Fibroblast of pulmonary artery (primary cell): Measurements from ENCODE around the gene UAP1L1.

Source experiments
- DNase-seq: peaks from one replicate; pipeline ENCODE4 v3.0.0-alpha.2; 2010; ENCODE audit warnings: low read depth
- H3K4me3 ChIP-seq: replicated peaks from 2 replicates; pipeline ENCODE4 v1.5.1; 2011; ENCODE audit warnings: low read depth, mild to moderate bottlenecking, control low read depth, low read length, moderate library complexity
- TF ChIP-seq, protein P1 (sequence below): IDR thresholded peaks from 2 replicates; pipeline ENCODE4 v1.5.1; 2011; ENCODE audit warnings: mild to moderate bottlenecking, control low read depth, low read length, inconsistent platforms; ENCODE audit errors: missing control alignments

Gene UAP1L1

DNA sequence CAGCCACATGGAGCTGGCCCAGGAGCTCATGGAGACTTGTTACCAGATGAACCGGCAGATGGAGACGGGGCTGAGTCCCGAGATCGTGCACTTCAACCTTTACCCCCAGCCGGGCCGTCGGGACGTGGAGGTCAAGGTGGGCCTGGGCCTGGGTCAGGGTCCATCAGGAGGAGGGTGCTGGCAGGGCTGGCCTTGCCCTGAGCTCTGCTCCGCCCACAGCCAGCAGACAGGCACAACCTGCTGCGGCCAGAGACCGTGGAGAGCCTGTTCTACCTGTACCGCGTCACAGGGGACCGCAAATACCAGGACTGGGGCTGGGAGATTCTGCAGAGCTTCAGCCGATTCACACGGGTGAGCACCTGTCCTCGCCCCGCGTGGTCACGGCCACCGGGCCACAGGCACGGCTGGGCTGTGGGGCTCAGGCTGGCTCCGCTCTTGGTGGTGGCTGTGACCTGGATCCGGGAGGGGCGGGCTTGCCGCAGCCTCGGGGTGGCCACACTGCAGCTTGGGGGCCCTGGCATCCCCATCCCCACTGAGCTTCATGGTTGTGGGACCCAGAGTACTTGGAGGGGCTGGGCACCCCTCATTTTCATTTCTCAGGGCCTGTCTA, 30.1 kb downstream of the UAP1L1 start:
- TF ChIP-seq, protein P1, sequence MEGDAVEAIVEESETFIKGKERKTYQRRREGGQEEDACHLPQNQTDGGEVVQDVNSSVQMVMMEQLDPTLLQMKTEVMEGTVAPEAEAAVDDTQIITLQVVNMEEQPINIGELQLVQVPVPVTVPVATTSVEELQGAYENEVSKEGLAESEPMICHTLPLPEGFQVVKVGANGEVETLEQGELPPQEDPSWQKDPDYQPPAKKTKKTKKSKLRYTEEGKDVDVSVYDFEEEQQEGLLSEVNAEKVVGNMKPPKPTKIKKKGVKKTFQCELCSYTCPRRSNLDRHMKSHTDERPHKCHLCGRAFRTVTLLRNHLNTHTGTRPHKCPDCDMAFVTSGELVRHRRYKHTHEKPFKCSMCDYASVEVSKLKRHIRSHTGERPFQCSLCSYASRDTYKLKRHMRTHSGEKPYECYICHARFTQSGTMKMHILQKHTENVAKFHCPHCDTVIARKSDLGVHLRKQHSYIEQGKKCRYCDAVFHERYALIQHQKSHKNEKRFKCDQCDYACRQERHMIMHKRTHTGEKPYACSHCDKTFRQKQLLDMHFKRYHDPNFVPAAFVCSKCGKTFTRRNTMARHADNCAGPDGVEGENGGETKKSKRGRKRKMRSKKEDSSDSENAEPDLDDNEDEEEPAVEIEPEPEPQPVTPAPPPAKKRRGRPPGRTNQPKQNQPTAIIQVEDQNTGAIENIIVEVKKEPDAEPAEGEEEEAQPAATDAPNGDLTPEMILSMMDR: no peak
- DNase-seq: no peak
- H3K4me3 ChIP-seq: no peak overlapping the region

DNA sequence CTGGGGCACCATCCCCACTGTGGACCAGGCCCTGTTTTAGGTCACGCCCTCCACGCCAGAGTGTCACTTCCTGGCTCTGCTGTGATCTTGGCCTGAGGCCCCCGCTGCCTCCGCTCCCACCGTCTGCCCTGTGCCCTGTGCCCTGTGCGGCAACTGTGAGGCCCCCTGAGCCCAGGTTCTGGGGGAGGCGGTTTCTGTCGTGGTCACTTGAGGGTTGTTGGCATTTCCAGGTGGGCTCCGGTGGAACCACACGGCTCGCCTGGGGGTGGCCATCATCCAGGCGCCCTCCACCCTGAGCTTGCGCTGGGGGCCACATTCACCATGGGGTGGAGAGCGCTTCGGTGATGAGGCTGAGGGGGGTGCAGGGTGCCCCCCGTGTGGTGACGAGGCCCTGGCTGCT, 30.7 kb downstream of the UAP1L1 start:
- DNase-seq: no peak
- no peak overlapping the region for H3K4me3 ChIP-seq
- TF ChIP-seq, protein P1: no peak

DNA sequence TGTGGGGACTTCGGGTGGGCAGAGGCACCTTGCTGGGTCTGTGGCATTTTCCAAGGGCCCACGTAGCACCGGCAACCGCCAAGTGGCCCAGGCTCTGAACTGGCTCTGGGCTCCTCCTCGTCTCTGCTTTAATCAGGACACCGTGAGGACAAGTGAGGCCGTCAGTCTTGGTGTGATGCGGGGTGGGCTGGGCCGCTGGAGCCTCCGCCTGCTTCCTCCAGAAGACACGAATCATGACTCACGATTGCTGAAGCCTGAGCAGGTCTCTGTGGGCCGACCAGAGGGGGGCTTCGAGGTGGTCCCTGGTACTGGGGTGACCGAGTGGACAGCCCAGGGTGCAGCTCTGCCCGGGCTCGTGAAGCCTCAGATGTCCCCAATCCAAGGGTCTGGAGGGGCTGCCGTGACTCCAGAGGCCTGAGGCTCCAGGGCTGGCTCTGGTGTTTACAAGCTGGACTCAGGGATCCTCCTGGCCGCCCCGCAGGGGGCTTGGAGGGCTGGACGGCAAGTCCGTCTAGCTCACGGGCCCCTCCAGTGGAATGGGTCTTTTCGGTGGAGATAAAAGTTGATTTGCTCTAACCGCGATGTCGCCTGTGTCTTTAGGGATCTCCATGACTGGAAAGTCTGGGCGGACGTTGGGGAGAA, 31.4 kb downstream of the UAP1L1 start:
- no peak for DNase-seq
- H3K4me3 ChIP-seq: no peak overlapping the region
- TF ChIP-seq, protein P1: no peak

DNA sequence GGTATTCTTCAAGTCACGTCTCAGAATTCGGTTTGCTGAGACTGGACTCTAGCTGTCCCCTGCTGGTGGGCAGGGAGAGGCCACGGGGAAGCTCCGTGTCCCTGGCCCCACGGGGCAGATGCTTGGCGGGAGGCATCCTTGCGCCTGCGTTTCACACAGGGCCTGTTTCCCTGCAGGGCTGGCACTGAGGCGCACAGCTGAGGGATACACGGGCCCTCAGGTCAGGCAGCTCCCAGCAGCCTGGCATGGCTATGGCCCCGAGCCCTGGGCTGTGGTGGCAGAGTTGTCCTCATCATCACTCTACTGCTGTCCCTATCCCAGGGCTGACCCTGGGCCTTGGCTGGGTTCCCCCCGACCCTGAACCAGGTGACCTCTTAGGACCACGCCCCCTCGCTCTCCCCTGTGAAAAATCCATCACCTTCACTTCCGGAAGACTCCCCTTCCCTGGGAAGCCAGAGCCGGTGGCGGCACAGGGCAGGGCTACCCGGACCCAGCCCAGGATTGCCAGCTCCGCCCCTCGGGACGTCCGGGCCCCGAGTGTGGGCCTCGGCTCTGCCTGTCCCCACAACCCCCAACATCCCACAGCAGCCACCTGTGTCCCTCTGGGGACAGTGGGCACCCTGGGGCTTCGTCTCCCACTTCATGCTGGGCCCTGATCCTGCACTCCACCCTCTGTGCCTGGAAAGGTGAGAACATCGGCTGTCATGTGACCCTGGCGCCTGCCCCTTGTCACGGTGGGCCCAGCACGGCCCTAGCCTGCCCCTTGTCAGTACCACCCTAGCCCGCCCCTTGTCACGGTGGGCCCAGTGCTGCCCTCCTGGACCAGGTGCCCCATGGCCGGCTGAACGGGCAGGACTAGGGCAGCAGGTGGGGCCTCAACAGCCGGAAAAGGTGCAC, 32.2 kb downstream of the UAP1L1 start:
- DNase-seq: no peak
- H3K4me3 ChIP-seq: no peak overlapping the region
- TF ChIP-seq, protein P1: no peak

DNA sequence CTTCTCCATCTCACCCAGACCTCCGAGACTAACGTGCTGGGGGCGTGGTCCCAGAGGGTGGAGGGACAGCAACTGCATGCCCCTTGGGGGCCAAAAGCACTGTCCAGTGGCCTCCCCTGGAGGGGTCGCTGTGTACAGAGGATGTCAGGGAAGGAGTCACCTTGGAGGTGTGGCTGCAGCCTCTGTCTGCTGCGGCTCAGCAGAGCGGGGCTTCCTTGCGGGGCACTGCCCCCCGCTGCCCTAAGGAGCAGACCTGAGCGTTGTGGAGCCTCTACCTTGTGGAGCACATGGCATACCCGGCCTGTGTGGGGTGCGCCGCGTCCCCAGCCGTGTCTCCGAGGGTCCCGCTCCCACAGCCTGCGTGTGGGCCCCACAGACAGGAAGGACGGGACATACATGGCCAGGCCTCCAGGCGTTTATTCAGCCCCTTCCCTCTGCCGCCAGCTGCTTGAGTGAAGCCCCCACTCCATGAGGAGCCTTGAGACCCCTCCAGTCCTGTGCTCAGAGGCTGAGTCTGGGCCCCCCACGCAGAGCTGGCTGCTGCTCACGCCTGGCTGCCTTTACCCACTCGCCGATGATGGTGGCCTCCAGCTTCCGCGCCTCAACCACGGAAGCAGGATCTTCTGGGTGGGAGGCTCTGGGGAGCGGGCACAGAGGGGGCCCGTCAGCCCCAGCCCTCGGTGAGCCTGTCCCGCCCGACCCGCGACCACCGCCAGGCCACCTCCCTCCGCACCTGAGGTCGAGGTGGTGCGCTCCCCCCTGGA, 33.0 kb downstream of the UAP1L1 start:
- TF ChIP-seq, protein P1: no peak
- no peak overlapping the region for H3K4me3 ChIP-seq
- no peak for DNase-seq

DNA sequence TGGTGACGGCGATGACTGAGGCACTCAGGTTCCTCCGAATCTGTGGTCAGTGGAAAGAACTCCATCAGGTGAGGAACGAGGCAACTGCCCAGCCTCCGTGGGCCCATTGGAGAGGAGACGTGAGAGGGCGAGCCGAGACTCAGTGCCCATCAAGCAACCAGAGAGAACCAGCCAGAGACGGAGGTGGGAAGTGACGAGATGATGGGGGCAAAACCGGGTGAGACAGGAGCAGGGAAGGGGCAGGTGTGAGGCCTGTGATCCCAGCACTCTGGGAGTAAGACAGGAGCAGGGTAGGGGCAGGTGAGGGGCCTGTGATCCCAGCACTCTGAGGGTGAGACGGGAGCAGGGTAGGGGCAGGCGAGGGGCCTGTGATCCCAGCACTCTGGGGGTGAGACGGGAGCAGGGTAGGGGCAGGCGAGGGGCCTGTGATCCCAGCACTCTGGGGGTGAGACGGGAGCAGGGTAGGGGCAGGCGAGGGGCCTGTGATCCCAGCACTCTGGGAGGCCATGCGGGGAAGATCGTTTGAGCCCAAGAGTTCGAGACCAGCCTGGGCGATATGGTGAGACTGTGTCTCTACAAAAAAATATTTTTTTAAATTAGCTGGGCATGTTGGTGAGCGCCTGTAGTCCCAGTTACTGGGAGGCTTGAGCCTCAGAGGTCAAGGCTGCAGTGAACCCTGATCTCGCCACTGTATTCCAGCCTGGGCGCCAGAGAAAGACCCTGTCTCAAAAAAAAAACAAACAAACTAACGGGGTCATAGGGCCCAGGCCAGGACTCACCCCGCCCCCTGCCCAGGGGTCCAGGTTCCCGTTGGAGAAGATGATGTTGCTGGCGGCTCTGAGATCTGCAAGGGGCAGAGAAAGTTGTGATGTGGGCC, 33.8 kb downstream of the UAP1L1 start:
- no peak for DNase-seq
- no peak overlapping the region for H3K4me3 ChIP-seq
- TF ChIP-seq, protein P1: no peak
